ENCODE results near the gene CACYBP. TPM values are rescaled to one million over a fixed set of nuclear protein-coding genes. Genes with fewer than 3 reads are reported as not detected.
A peak's percentile ranks its signal among the peaks of the same experiment; 100 is the strongest.

Gene CACYBP
- total RNA-seq, 1 donor from 2014 or later = 98.0 TPM

- no peak overlapping the region for H3K4me3 ChIP-seq (ENCODE audit: low read depth, low read length)
- H3K36me3 ChIP-seq (ENCODE audit: control insufficient read depth, insufficient read depth, low read length) = no peaks in the 10 kb centered on the region
- TF ChIP-seq CTCF (IDR thresholded peaks at IDR 0.05; ENCODE audit: insufficient read depth, low read length, poor library complexity, severe bottlenecking) = no peak
- DNase-seq (ENCODE audit: low read depth) = no peak
- no peaks in the 10 kb centered on the region for H3K27me3 ChIP-seq (ENCODE audit: control insufficient read depth, insufficient read depth, low read length)
These were observed 23.2 kb upstream of the CACYBP start for GRCh38 chr1:174976436-174977108.

GRCh38 chr1:174982971-174983689 is 16.6 kb upstream of the CACYBP start:
- Histone ChIP-seq H3K36me3 (ENCODE audit: control insufficient read depth, insufficient read depth, low read length) (no peaks in the 10 kb centered on the region), H3K27me3 (ENCODE audit: control insufficient read depth, insufficient read depth, low read length) (no peaks in the 10 kb centered on the region), H3K4me3 (ENCODE audit: low read depth, low read length) (no peak overlapping the region)
- DNase-seq (ENCODE audit: low read depth) = no peak
- TF ChIP-seq CTCF (IDR thresholded peaks at IDR 0.05; ENCODE audit: insufficient read depth, low read length, poor library complexity, severe bottlenecking) = peak; percentile 47

GRCh38 chr1:174984952-174985351 is 14.8 kb upstream of the CACYBP start:
- H3K36me3 ChIP-seq (ENCODE audit: control insufficient read depth, insufficient read depth, low read length) = no peaks in the 10 kb centered on the region
- H3K4me3 ChIP-seq (ENCODE audit: low read depth, low read length) = no peak overlapping the region
- no peak for TF ChIP-seq CTCF (IDR thresholded peaks at IDR 0.05; ENCODE audit: insufficient read depth, low read length, poor library complexity, severe bottlenecking)
- no peak for DNase-seq (ENCODE audit: low read depth)
- H3K27me3 ChIP-seq (ENCODE audit: control insufficient read depth, insufficient read depth, low read length) = no peaks in the 10 kb centered on the region

- Histone ChIP-seq H3K4me3 (ENCODE audit: low read depth, low read length) (no peak overlapping the region), H3K36me3 (ENCODE audit: control insufficient read depth, insufficient read depth, low read length) (no peaks in the 10 kb centered on the region), H3K27me3 (ENCODE audit: control insufficient read depth, insufficient read depth, low read length) (no peaks in the 10 kb centered on the region)
- TF ChIP-seq CTCF (IDR thresholded peaks at IDR 0.05; ENCODE audit: insufficient read depth, low read length, poor library complexity, severe bottlenecking) = no peak
- DNase-seq (ENCODE audit: low read depth) = no peak
These were observed 11.2 kb upstream of the CACYBP start for GRCh38 chr1:174988539-174988938.

- DNase-seq (ENCODE audit: low read depth) = no peak
- Histone ChIP-seq H3K36me3 (ENCODE audit: control insufficient read depth, insufficient read depth, low read length) (no peaks in the 10 kb centered on the region), H3K27me3 (ENCODE audit: control insufficient read depth, insufficient read depth, low read length) (no peaks in the 10 kb centered on the region), H3K4me3 (ENCODE audit: low read depth, low read length) (no peak overlapping the region)
- no peak for TF ChIP-seq CTCF (IDR thresholded peaks at IDR 0.05; ENCODE audit: insufficient read depth, low read length, poor library complexity, severe bottlenecking)
These were observed 10.8 kb upstream of the CACYBP start for GRCh38 chr1:174988986-174989385.
